K562 (cell line): Measurements from ENCODE around the gene MICU1. TPM values are rescaled to one million over a fixed set of nuclear protein-coding genes. Genes with fewer than 3 reads are reported as not detected.

Experiments
- BHLHE40 ChIP-seq: IDR thresholded peaks from 2 replicates; pipeline ENCODE4 v1.6.1; 2011; ENCODE audit warnings: low read length, improper control_type of control experiment
- E2F6 ChIP-seq, 2 experiments: IDR thresholded peaks; 2 replicates each; pipeline ENCODE4 v1.6.1; 2011; ENCODE audit warnings: borderline replicate concordance in 1 of 2, control low read depth in 1 of 2, low read depth in 1 of 2, low read length in 1 of 2, mild to moderate bottlenecking in 1 of 2, mixed read lengths in 1 of 2, moderate library complexity in 1 of 2; ENCODE audit not compliant: insufficient read depth in 1 of 2, insufficient read length in 1 of 2, poor library complexity in 1 of 2, severe bottlenecking in 1 of 2; ENCODE audit errors: extremely low read depth in 1 of 2
- FOXP4 ChIP-seq: sonication (generic); formaldehyde crosslinking; IDR thresholded peaks from 2 replicates; pipeline ENCODE4 v1.8.0; 2022; ENCODE audit warnings: mild to moderate bottlenecking, missing genetic modification reagents, borderline replicate concordance
- MAFK ChIP-seq: IDR thresholded peaks from 2 replicates; pipeline ENCODE4 v1.6.1; 2011; ENCODE audit warnings: low read length, improper control_type of control experiment
- PTBP1 ChIP-seq: fragments of 200-400 bp; formaldehyde crosslinking; IDR thresholded peaks from 2 replicates; pipeline ENCODE4 v1.6.1; 2017; ENCODE audit warnings: low read depth, low read length
- RB1 ChIP-seq: fragments of 450-650 bp; IDR thresholded peaks from 2 replicates; pipeline ENCODE4 v1.6.1; 2017; ENCODE audit warnings: low read depth, mild to moderate bottlenecking
- RCOR1 ChIP-seq, 2 experiments: IDR thresholded peaks; 2 replicates each; pipeline ENCODE4 v1.6.1; 2012; ENCODE audit warnings: low read depth in 2 of 2, low read length in 2 of 2, borderline replicate concordance in 1 of 2, improper control_type of control experiment in 1 of 2
- SMC3 ChIP-seq: conservative IDR thresholded peaks from 2 replicates; pipeline ENCODE4 v1.6.1; 2011; ENCODE audit warnings: low read depth, low read length, improper control_type of control experiment; ENCODE audit not compliant: insufficient read depth
- SREBF2 ChIP-seq: sonication (generic); formaldehyde crosslinking; IDR thresholded peaks from 2 replicates; pipeline ENCODE4 v1.4.0; 2020; ENCODE audit warnings: mild to moderate bottlenecking, missing genetic modification reagents
- TBL1XR1 ChIP-seq, 2 experiments: IDR thresholded peaks; 2 replicates each; pipeline ENCODE4 v1.6.1; 2012; ENCODE audit warnings: improper control_type of control experiment in 2 of 2, low read length in 2 of 2, mild to moderate bottlenecking in 1 of 2
- TRIM24 ChIP-seq, 2 experiments: fragments of 450-650 bp; IDR thresholded peaks; 2 replicates each; pipeline ENCODE4 v1.6.1; 2016
- UBTF ChIP-seq, 2 experiments: IDR thresholded peaks; 2 replicates each; pipeline ENCODE4 v1.6.1; 2012; ENCODE audit warnings: improper control_type of control experiment in 2 of 2, low read depth in 2 of 2, low read length in 2 of 2, borderline replicate concordance in 1 of 2
- ZFP91 ChIP-seq: sonication (generic); formaldehyde crosslinking; IDR thresholded peaks from 2 replicates; pipeline ENCODE4 v1.8.0; 2022; ENCODE audit warnings: mild to moderate bottlenecking, missing genetic modification reagents
- ZHX1 ChIP-seq: fragments of 150-350 bp; conservative IDR thresholded peaks from 2 replicates; pipeline ENCODE4 v1.6.1; 2014; ENCODE audit warnings: low read length
- ZNF174 ChIP-seq: fragments of 250-450 bp; sonication (Bioruptor Pico); IDR thresholded peaks from 2 replicates; pipeline ENCODE4 v1.4.0; 2020; ENCODE audit warnings: mild to moderate bottlenecking
- ZNF354B ChIP-seq: fragments of 250-450 bp; sonication (Bioruptor Pico); IDR thresholded peaks from 2 replicates; pipeline ENCODE4 v1.4.0; 2020
- ZNF551 ChIP-seq: fragments of 250-450 bp; sonication (Bioruptor Pico); IDR thresholded peaks from 2 replicates; pipeline ENCODE4 v1.5.0; 2021; ENCODE audit warnings: mild to moderate bottlenecking, moderate library complexity
- polyA plus RNA-seq, 8 experiments: library from polyadenylated mRNA; depleted of rRNA in 4 of 8; stranded (reverse) in 5 of 8; unstranded in 3 of 8; fragments of >200 nt; fragmentation: Nextera tagmentation in 2 of 8; fragmentation: Illumina TruSeq in 1 of 8; extraction: Ambion mirVana in 2 of 8; extraction: Trizol in 1 of 8; gene quantifications; 2 replicates each; pipeline versions ENCODE4 v1.2.1 to v1.2.3, GENCODE V29; 2011 to 2014; ENCODE audit warnings: inconsistent platforms in 1 of 8, missing spikeins in 1 of 8
- total RNA-seq, 7 experiments: library from RNA; depleted of rRNA in 6 of 7; stranded (reverse); fragments of >200 nt in 6 of 7; fragmentation: Illumina TruSeq in 2 of 7; extraction: Trizol in 2 of 7; gene quantifications; 2 replicates each; pipeline versions ENCODE4 v1.2.1 to v1.2.3, GENCODE V29; 2011 to 2021; ENCODE audit warnings: low replicate concordance in 1 of 7

Gene MICU1
- total and polyA plus RNA-seq, 9 of the 15 experiments (the other 6 are each of a cell fraction or from before 2014, with no cell fraction given), result 29.3 to 76.8 (median 48.4) TPM

- peak in 1 of 2 experiments; percentile 87; a peak in 3 of 4 replicates for TF ChIP-seq UBTF (IDR thresholded peaks at IDR 0.05; ENCODE audit: borderline replicate concordance in 1 of 2, low read depth in 2 of 2, low read length in 2 of 2)
- TF ChIP-seq ZFP91 (CRISPR knock-in tag), result no peak
- TF ChIP-seq TRIM24 (IDR thresholded peaks at IDR 0.05), result no peak
- no peak for TF ChIP-seq SREBF2 (CRISPR knock-in tag)
- TF ChIP-seq BHLHE40, result peak; percentile 30; the same call in 1 of the 2 replicates
- no peak for TF ChIP-seq TBL1XR1 (IDR thresholded peaks at IDR 0.05; ENCODE audit: low read length in 2 of 2)
- TF ChIP-seq ZNF354B (CRISPR knock-in tag), result no peak
- TF ChIP-seq SMC3, result peak; percentile 93
- no peak for TF ChIP-seq ZNF551 (CRISPR knock-in tag)
- TF ChIP-seq MAFK, result 0 out of 2 replicates have a peak, but pooled peaks have one; percentile 25
- 0 out of 2 replicates have a peak, but pooled peaks have one; percentile 17 for TF ChIP-seq FOXP4
- TF ChIP-seq RCOR1 (IDR thresholded peaks at IDR 0.05; ENCODE audit: borderline replicate concordance in 1 of 2, low read depth in 2 of 2, low read length in 2 of 2), result peak in 1 of 2 experiments; percentile 68; a peak in 2 of 4 replicates
- no peak for TF ChIP-seq PTBP1
- TF ChIP-seq ZNF174, result no peak
- no peak for TF ChIP-seq ZHX1
- TF ChIP-seq E2F6 (IDR thresholded peaks at IDR 0.05; ENCODE audit: borderline replicate concordance in 1 of 2, extremely low read depth in 1 of 2, insufficient read depth in 1 of 2, insufficient read length in 1 of 2, low read depth in 1 of 2, low read length in 1 of 2, poor library complexity in 1 of 2, severe bottlenecking in 1 of 2), result peak in 1 of 2 experiments; percentile 88
- TF ChIP-seq RB1, result peak; percentile 95
Observed at GRCh38 chr10:72340510-72341261, 285.2 kb downstream of the MICU1 start (continued).
